WTC11 (cell line): Measurements from ENCODE around the gene MSH3. TPM values are rescaled to one million over a fixed set of nuclear protein-coding genes. Genes with fewer than 3 reads are reported as not detected.

ENCODE experiments used
- ATAC-seq: fragments of 200-7000 bp; cut with Tn5 transposase; 2 replicates; pipeline ENCODE4 v1.10.0; 2021; ENCODE audit warnings: mild to moderate bottlenecking, moderate library complexity
- CTCF ChIA-PET: fragments of 300-600 bp; sonication (Branson Sonifier 250); formaldehyde crosslinking; loops from one replicate; lab custom pipeline; 2021; ENCODE audit warnings: antibody characterized with exemption; lab: Charles Lee
- POLR2A ChIA-PET: fragments of 350-600 bp; sonication (Branson Sonifier 250); formaldehyde crosslinking; loops from one replicate; lab custom pipeline; 2021; ENCODE audit warnings: antibody characterized with exemption; lab: Charles Lee
- DNase-seq: peaks from one replicate; pipeline ENCODE4 v3.0.0; 2021; ENCODE audit warnings: low spot score
- H3K27ac Mint-ChIP-seq: 2 replicates; pipeline ENCODE4 v1.8.0; 2021; ENCODE audit warnings: mixed read lengths
- H3K27me3 Mint-ChIP-seq: 2 replicates; pipeline ENCODE4 v1.8.0; 2021; ENCODE audit warnings: low read depth, mild to moderate bottlenecking, moderate library complexity, mixed read lengths
- H3K36me3 Mint-ChIP-seq: 2 replicates; pipeline ENCODE4 v1.8.0; 2021; ENCODE audit warnings: mixed read lengths
- H3K4me1 Mint-ChIP-seq: 2 replicates; pipeline ENCODE4 v1.8.0; 2022; ENCODE audit warnings: mixed read lengths
- H3K4me3 Mint-ChIP-seq: 2 replicates; pipeline ENCODE4 v1.8.0; 2021; ENCODE audit warnings: mild to moderate bottlenecking, moderate library complexity, mixed read lengths
- H3K9me3 Mint-ChIP-seq: 2 replicates; pipeline ENCODE4 v1.8.0; 2021; ENCODE audit warnings: mixed read lengths
- CBFB ChIP-seq: sonication (generic); formaldehyde crosslinking; IDR thresholded peaks from 2 replicates; pipeline ENCODE4 v1.8.1; 2022; ENCODE audit warnings: mild to moderate bottlenecking, low read depth, missing genetic modification reagents
- FOXK1 ChIP-seq: sonication (generic); formaldehyde crosslinking; IDR thresholded peaks from 2 replicates; pipeline ENCODE4 v1.8.0; 2022; ENCODE audit warnings: mild to moderate bottlenecking, moderate library complexity, missing genetic modification reagents
- GTF2I ChIP-seq: fragments of 250-450 bp; sonication (Bioruptor Pico); conservative IDR thresholded peaks from 2 replicates; pipeline ENCODE4 v1.4.0; 2021; ENCODE audit warnings: mild to moderate bottlenecking
- IRF2 ChIP-seq: sonication (generic); formaldehyde crosslinking; IDR thresholded peaks from 2 replicates; pipeline ENCODE4 v1.8.0; 2022; ENCODE audit warnings: low read depth, missing genetic modification reagents, borderline replicate concordance
- NFE2L1 ChIP-seq: sonication (generic); formaldehyde crosslinking; IDR thresholded peaks from 2 replicates; pipeline ENCODE4 v1.8.1; 2023; ENCODE audit warnings: missing genetic modification reagents
- SOX15 ChIP-seq: fragments of 250-450 bp; sonication (Bioruptor Pico); IDR thresholded peaks from 2 replicates; pipeline ENCODE4 v1.9.0; 2021; ENCODE audit warnings: mild to moderate bottlenecking
- TEAD4 ChIP-seq: sonication (generic); formaldehyde crosslinking; IDR thresholded peaks from 2 replicates; pipeline ENCODE4 v1.8.0; 2022; ENCODE audit warnings: mild to moderate bottlenecking, missing genetic modification reagents
- ZNF317 ChIP-seq: sonication (generic); formaldehyde crosslinking; IDR thresholded peaks from 2 replicates; pipeline ENCODE4 v1.8.1; 2023; ENCODE audit warnings: low read depth, mild to moderate bottlenecking, moderate library complexity, missing genetic modification reagents, borderline replicate concordance
- ZNF671 ChIP-seq: fragments of 250-450 bp; sonication (Bioruptor Pico); IDR thresholded peaks from 2 replicates; pipeline ENCODE4 v1.8.0; 2021; ENCODE audit warnings: mild to moderate bottlenecking
- total RNA-seq: library from RNA; stranded (reverse); gene quantifications from 3 replicates; pipeline ENCODE4 v1.2.3, GENCODE V29; 2021
- TF ChIP-seq, protein P1 (sequence below): sonication (generic); formaldehyde crosslinking; IDR thresholded peaks from 2 replicates; pipeline ENCODE4 v1.8.1; 2023; ENCODE audit warnings: mild to moderate bottlenecking, missing genetic modification reagents, moderate library complexity
- TF ChIP-seq, protein P2 (sequence below): sonication (generic); formaldehyde crosslinking; IDR thresholded peaks from 2 replicates; pipeline ENCODE4 v1.8.0; 2022; ENCODE audit warnings: mild to moderate bottlenecking, missing genetic modification reagents
- TF ChIP-seq, protein P3 (sequence below): fragments of 250-450 bp; sonication (Bioruptor Pico); IDR thresholded peaks from 2 replicates; pipeline ENCODE4 v2.1.2; 2022; ENCODE audit warnings: mild to moderate bottlenecking, moderate library complexity
- TF ChIP-seq, protein P4 (sequence below): sonication (generic); formaldehyde crosslinking; IDR thresholded peaks from 2 replicates; pipeline ENCODE4 v1.8.1; 2023; ENCODE audit warnings: mild to moderate bottlenecking, missing genetic modification reagents, moderate library complexity
- TF ChIP-seq, protein P5 (sequence below): fragments of 200-600 bp; IDR thresholded peaks from 2 replicates; pipeline ENCODE4 v1.8.0; 2022; ENCODE audit warnings: antibody characterized with exemption
- TF ChIP-seq, protein P6 (sequence below): sonication (generic); formaldehyde crosslinking; IDR thresholded peaks from 2 replicates; pipeline ENCODE4 v1.8.0; 2023; ENCODE audit warnings: missing genetic modification reagents
- TF ChIP-seq, protein P7 (sequence below): sonication (generic); formaldehyde crosslinking; IDR thresholded peaks from 2 replicates; pipeline ENCODE4 v1.8.0; 2023; ENCODE audit warnings: missing genetic modification reagents, mild to moderate bottlenecking, borderline replicate concordance
- TF ChIP-seq, protein P8 (sequence below): sonication (generic); formaldehyde crosslinking; IDR thresholded peaks from 2 replicates; pipeline ENCODE4 v1.8.1; 2023; ENCODE audit warnings: mild to moderate bottlenecking, missing genetic modification reagents
- TF ChIP-seq, protein P9 (sequence below): sonication (generic); formaldehyde crosslinking; IDR thresholded peaks from 2 replicates; pipeline ENCODE4 v1.8.1; 2023; ENCODE audit warnings: mild to moderate bottlenecking, moderate library complexity, missing genetic modification reagents

Gene MSH3
- total RNA-seq, 1 experiment from 2014 or later, result 14.6 TPM

DNA sequence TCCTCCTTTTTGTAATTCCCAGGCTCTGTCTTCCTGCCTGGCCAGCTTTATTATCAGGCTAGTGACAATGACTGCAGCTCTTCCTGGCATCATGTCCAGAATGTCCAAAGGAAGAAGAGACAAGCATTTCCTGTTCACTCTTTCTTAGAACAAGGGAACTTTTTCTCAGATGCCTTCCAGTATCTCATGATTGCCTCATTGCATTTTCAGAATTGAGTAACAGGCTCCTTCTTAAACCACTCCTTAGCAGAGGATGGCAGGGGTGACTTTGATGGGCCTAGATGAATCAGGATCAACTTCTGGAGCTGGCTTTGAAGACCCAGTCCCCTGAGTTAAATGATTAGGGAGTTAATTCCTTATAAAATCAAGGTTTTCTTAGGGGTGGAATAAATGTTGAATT is 212.8 kb downstream of the MSH3 start:
- no peak for DNase-seq
- no peak overlapping the region for H3K27ac Mint-ChIP-seq
- H3K27me3 Mint-ChIP-seq, result no peaks in the 10 kb centered on the region
- ChIA-PET CTCF (no interaction called here), POLR2A (no interaction called here)
- TF ChIP-seq, protein P1, sequence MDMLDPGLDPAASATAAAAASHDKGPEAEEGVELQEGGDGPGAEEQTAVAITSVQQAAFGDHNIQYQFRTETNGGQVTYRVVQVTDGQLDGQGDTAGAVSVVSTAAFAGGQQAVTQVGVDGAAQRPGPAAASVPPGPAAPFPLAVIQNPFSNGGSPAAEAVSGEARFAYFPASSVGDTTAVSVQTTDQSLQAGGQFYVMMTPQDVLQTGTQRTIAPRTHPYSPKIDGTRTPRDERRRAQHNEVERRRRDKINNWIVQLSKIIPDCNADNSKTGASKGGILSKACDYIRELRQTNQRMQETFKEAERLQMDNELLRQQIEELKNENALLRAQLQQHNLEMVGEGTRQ (CRISPR knock-in tag), result no peak
- TF ChIP-seq CBFB (CRISPR knock-in tag) (no peak), IRF2 (no peak)
- H3K9me3 Mint-ChIP-seq, result no peaks in the 10 kb centered on the region
- H3K4me3 Mint-ChIP-seq, result no peak overlapping the region
- H3K36me3 Mint-ChIP-seq, result no peaks in the 10 kb centered on the region
- H3K4me1 Mint-ChIP-seq, result no peaks in the 10 kb centered on the region
- no peak for ATAC-seq

DNA sequence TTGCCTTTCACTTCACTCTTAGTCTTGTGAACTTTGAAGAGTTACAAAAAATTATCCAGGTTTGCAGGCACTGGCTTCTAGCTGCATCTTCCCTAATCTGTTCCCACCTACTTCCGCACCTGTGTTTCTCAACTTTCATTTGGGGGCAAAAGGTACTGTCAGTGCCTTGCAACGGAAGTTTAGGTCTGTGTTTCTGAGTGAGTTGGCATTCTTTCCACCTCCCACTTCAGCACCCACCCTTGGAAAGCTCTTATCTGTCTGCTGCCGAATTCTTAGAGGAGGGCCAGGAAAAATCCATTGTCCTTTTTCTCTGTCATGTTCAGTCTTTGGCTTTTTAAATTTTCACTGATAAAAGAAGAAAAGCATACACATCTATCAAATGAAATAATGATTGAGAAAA is 216.0 kb downstream of the MSH3 start:
- Mint-ChIP-seq H3K4me1 (no peaks in the 10 kb centered on the region), H3K36me3 (0 out of 2 replicates have a peak, but pooled peaks cover under 1% of the 10 kb centered on the region), H3K27ac (no peak overlapping the region), H3K9me3 (no peaks in the 10 kb centered on the region), H3K4me3 (no peak overlapping the region), H3K27me3 (no peaks in the 10 kb centered on the region)
- ATAC-seq (no peak), DNase-seq (no peak)
- TF ChIP-seq FOXK1 (CRISPR knock-in tag), result no peak
- TF ChIP-seq, protein P2, sequence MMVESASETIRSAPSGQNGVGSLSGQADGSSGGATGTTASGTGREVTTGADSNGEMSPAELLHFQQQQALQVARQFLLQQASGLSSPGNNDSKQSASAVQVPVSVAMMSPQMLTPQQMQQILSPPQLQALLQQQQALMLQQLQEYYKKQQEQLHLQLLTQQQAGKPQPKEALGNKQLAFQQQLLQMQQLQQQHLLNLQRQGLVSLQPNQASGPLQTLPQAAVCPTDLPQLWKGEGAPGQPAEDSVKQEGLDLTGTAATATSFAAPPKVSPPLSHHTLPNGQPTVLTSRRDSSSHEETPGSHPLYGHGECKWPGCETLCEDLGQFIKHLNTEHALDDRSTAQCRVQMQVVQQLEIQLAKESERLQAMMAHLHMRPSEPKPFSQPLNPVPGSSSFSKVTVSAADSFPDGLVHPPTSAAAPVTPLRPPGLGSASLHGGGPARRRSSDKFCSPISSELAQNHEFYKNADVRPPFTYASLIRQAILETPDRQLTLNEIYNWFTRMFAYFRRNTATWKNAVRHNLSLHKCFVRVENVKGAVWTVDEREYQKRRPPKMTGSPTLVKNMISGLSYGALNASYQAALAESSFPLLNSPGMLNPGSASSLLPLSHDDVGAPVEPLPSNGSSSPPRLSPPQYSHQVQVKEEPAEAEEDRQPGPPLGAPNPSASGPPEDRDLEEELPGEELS (CRISPR knock-in tag), result no peak
- TF ChIP-seq, protein P3, sequence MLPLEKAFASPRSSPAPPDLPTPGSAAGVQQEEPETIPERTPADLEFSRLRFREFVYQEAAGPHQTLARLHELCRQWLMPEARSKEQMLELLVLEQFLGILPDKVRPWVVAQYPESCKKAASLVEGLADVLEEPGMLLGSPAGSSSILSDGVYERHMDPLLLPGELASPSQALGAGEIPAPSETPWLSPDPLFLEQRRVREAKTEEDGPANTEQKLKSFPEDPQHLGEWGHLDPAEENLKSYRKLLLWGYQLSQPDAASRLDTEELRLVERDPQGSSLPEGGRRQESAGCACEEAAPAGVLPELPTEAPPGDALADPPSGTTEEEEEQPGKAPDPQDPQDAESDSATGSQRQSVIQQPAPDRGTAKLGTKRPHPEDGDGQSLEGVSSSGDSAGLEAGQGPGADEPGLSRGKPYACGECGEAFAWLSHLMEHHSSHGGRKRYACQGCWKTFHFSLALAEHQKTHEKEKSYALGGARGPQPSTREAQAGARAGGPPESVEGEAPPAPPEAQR, result no peak
- TF ChIP-seq IRF2, result no peak
- TF ChIP-seq ZNF671 (CRISPR knock-in tag), result no peak
- TF ChIP-seq, protein P4, sequence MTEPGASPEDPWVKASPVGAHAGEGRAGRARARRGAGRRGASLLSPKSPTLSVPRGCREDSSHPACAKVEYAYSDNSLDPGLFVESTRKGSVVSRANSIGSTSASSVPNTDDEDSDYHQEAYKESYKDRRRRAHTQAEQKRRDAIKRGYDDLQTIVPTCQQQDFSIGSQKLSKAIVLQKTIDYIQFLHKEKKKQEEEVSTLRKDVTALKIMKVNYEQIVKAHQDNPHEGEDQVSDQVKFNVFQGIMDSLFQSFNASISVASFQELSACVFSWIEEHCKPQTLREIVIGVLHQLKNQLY (CRISPR knock-in tag), result no peak
- TF ChIP-seq, protein P5, sequence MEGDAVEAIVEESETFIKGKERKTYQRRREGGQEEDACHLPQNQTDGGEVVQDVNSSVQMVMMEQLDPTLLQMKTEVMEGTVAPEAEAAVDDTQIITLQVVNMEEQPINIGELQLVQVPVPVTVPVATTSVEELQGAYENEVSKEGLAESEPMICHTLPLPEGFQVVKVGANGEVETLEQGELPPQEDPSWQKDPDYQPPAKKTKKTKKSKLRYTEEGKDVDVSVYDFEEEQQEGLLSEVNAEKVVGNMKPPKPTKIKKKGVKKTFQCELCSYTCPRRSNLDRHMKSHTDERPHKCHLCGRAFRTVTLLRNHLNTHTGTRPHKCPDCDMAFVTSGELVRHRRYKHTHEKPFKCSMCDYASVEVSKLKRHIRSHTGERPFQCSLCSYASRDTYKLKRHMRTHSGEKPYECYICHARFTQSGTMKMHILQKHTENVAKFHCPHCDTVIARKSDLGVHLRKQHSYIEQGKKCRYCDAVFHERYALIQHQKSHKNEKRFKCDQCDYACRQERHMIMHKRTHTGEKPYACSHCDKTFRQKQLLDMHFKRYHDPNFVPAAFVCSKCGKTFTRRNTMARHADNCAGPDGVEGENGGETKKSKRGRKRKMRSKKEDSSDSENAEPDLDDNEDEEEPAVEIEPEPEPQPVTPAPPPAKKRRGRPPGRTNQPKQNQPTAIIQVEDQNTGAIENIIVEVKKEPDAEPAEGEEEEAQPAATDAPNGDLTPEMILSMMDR, result no peak
- TF ChIP-seq, protein P6, sequence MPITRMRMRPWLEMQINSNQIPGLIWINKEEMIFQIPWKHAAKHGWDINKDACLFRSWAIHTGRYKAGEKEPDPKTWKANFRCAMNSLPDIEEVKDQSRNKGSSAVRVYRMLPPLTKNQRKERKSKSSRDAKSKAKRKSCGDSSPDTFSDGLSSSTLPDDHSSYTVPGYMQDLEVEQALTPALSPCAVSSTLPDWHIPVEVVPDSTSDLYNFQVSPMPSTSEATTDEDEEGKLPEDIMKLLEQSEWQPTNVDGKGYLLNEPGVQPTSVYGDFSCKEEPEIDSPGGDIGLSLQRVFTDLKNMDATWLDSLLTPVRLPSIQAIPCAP (CRISPR knock-in tag), result no peak
- TF ChIP-seq ZNF317 (CRISPR knock-in tag), result no peak
- TF ChIP-seq CBFB (CRISPR knock-in tag), result no peak
- no peak for TF ChIP-seq TEAD4
- TF ChIP-seq GTF2I (CRISPR knock-in tag), result no peak
- TF ChIP-seq, protein P7, sequence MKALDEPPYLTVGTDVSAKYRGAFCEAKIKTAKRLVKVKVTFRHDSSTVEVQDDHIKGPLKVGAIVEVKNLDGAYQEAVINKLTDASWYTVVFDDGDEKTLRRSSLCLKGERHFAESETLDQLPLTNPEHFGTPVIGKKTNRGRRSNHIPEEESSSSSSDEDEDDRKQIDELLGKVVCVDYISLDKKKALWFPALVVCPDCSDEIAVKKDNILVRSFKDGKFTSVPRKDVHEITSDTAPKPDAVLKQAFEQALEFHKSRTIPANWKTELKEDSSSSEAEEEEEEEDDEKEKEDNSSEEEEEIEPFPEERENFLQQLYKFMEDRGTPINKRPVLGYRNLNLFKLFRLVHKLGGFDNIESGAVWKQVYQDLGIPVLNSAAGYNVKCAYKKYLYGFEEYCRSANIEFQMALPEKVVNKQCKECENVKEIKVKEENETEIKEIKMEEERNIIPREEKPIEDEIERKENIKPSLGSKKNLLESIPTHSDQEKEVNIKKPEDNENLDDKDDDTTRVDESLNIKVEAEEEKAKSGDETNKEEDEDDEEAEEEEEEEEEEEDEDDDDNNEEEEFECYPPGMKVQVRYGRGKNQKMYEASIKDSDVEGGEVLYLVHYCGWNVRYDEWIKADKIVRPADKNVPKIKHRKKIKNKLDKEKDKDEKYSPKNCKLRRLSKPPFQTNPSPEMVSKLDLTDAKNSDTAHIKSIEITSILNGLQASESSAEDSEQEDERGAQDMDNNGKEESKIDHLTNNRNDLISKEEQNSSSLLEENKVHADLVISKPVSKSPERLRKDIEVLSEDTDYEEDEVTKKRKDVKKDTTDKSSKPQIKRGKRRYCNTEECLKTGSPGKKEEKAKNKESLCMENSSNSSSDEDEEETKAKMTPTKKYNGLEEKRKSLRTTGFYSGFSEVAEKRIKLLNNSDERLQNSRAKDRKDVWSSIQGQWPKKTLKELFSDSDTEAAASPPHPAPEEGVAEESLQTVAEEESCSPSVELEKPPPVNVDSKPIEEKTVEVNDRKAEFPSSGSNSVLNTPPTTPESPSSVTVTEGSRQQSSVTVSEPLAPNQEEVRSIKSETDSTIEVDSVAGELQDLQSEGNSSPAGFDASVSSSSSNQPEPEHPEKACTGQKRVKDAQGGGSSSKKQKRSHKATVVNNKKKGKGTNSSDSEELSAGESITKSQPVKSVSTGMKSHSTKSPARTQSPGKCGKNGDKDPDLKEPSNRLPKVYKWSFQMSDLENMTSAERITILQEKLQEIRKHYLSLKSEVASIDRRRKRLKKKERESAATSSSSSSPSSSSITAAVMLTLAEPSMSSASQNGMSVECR (CRISPR knock-in tag), result no peak
- no peak for TF ChIP-seq NFE2L1
- TF ChIP-seq, protein P8, sequence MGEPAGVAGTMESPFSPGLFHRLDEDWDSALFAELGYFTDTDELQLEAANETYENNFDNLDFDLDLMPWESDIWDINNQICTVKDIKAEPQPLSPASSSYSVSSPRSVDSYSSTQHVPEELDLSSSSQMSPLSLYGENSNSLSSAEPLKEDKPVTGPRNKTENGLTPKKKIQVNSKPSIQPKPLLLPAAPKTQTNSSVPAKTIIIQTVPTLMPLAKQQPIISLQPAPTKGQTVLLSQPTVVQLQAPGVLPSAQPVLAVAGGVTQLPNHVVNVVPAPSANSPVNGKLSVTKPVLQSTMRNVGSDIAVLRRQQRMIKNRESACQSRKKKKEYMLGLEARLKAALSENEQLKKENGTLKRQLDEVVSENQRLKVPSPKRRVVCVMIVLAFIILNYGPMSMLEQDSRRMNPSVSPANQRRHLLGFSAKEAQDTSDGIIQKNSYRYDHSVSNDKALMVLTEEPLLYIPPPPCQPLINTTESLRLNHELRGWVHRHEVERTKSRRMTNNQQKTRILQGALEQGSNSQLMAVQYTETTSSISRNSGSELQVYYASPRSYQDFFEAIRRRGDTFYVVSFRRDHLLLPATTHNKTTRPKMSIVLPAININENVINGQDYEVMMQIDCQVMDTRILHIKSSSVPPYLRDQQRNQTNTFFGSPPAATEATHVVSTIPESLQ, result no peak
- TF ChIP-seq, protein P9, sequence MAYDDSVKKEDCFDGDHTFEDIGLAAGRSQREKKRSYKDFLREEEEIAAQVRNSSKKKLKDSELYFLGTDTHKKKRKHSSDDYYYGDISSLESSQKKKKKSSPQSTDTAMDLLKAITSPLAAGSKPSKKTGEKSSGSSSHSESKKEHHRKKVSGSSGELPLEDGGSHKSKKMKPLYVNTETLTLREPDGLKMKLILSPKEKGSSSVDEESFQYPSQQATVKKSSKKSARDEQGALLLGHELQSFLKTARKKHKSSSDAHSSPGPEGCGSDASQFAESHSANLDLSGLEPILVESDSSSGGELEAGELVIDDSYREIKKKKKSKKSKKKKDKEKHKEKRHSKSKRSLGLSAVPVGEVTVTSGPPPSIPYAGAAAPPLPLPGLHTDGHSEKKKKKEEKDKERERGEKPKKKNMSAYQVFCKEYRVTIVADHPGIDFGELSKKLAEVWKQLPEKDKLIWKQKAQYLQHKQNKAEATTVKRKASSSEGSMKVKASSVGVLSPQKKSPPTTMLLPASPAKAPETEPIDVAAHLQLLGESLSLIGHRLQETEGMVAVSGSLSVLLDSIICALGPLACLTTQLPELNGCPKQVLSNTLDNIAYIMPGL (CRISPR knock-in tag), result no peak
- TF ChIP-seq SOX15 (CRISPR knock-in tag), result no peak
- ChIA-PET CTCF (interaction anchor here (0.6 to 1.1 kb wide), 2 partner anchors 36 to 295 kb away, joined by 3 to 5 read pairs; no protein-coding TSS in a partner anchor), POLR2A (no interaction called here)
